GM18951 (cell line): ENCODE data around the gene COL6A1.

Experiments
- POLR2A ChIP-seq: IDR thresholded peaks from 4 replicates; pipeline ENCODE4 v1.6.1; 2011; ENCODE audit warnings: mild to moderate bottlenecking; ENCODE audit not compliant: insufficient read length, insufficient read depth; ENCODE audit errors: extremely low read depth
- in situ Hi-C: fragments of 300-500 bp; cut with MboI; formaldehyde crosslinking; loops from one replicate; pipeline ENCODE4 v1.12.0; 2022; ENCODE audit warnings: low sequenced_read_pairs, mixed read lengths, inconsistent platforms; ENCODE audit not compliant: unreplicated experiment

Gene COL6A1

GRCh38 chr21:46012154-46012553 is 30.6 kb downstream of the COL6A1 start:
- TF ChIP-seq POLR2A: no peak
- in situ Hi-C loops: no loop called here

- in situ Hi-C loops: no loop called here
- no peak for TF ChIP-seq POLR2A
Measured at GRCh38 chr21:46014828-46015227, 33.3 kb downstream of the COL6A1 start.

GRCh38 chr21:46017148-46017547 is 35.6 kb downstream of the COL6A1 start:
- in situ Hi-C loops: no loop called here
- no peak for TF ChIP-seq POLR2A

DNA sequence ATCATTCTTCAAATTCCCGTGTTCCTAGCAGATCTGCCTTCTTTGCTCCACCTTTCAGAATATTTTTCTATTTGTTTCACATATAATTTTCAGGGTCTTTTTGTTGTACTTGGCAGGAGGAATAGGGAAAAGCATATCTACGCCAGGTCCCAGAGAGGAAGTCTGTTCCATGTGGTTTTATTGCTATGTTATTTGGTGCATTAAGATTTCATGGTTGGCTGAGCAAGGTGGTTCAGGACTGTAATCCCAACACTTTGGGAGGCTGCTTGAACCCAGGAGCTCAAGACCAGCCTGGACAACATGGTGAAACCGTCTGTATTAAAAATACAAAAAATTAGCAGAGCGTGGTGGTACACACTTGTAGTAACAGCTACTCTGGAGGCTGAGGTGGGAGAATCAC is 36.1 kb downstream of the COL6A1 start:
- TF ChIP-seq POLR2A: no peak
- in situ Hi-C loops: no loop called here

DNA sequence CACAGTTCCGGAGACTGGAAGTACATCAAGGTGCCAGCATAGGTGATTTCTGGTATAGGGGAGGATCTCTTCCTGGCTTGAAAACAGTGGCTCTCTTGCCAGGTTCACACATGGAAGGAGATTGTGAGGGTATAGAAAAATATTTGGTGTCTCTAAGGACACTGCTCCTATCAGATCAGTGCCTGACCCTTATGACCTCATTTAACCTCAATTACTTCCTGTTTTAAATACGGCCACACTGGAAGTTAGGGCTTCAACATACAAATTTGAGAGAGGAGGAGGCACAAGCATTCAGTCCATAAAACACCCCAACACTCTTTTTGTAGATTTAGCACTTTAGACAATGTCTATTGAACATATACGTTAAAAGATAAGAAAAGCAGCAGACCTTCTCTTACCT is 37.0 kb downstream of the COL6A1 start:
- TF ChIP-seq POLR2A: no peak
- in situ Hi-C loops: no loop called here

- in situ Hi-C loops: no loop called here
Measured at GRCh38 chr21:46020581-46020980, 39.0 kb downstream of the COL6A1 start.

DNA sequence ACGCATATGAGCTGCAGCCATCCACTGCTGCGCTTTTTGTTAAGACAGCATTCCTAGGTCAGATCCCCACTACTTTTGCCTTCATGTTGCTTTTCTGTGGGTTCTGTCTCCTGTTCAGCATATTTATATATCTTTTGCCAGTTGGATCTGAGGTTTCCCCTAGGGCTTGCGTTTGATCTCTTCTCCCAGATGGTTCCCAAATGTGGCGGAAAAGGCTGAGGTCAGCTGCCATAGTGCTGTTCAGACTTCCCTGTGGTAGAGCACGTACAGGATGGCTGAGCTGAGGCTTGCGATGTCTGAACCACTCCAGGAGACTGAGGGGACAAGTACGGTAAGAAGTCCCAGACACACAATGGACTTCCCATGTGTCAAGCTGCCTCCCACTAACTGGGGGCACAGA is 39.8 kb downstream of the COL6A1 start:
- no peak for TF ChIP-seq POLR2A
- in situ Hi-C loops: no loop called here

More at GRCh38 chr21:46020581-46020980, 39.0 kb downstream of the COL6A1 start:
- no peak for TF ChIP-seq POLR2A

GRCh38 chr21:46021978-46022544 is 40.5 kb downstream of the COL6A1 start:
- in situ Hi-C loops: no loop called here
- no peak for TF ChIP-seq POLR2A

- in situ Hi-C loops: no loop called here
- no peak for TF ChIP-seq POLR2A
Measured at GRCh38 chr21:46022551-46023525, 41.3 kb downstream of the COL6A1 start.

DNA sequence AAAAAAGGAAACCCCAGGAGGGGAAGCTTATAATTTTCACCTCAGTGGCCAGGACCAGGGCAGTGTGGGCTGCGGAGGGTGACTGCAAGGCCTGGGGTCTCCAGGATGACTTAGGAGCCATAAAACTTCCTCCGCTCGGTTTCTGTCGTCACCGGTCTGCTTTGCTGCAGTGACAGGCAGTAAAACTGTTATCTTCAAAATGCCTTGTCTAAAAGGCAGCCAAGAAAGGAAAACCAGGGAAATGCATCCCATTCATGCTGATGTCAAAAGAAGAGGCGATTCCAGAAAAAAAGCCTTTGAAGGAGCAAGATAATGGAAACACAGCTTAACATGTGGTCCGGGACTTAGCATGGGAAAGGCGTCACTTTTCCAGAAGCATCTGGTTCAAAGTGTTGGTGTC is 42.0 kb downstream of the COL6A1 start:
- TF ChIP-seq POLR2A: no peak
- in situ Hi-C loops: no loop called here

GRCh38 chr21:46024141-46024540 is 42.6 kb downstream of the COL6A1 start:
- in situ Hi-C loops: no loop called here
- no peak for TF ChIP-seq POLR2A

DNA sequence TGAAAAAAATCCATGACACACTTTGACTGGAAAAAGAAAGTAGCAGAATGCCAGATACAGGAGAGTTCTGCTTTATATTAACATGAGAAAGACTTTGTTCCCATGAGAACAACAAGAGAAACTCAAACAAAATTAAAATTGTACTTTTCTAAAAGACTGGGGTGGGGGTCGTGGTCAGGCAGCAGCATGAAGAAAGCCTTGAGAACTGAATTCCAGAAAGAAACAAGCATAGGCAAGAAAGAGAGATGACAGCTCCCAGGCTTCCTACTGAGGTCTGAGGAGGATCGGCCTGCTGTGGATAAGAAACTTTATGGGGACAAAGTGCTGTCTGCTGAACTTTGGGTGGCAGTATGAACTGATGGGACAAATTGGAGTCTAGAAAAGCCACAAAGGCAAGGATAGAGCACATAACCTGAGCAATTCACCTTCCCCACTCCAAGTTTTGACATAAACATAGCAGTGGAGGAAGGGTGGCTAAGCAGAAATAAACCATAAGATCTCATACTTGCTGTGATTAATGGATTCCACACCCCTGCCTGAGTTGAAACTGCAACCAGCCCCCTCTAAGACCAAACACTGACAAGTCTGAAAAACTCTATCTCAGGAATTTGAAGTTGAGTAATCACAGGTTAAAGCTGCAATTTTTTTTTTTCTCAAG is 43.7 kb downstream of the COL6A1 start:
- in situ Hi-C loops: no loop called here

GRCh38 chr21:46027851-46028493 is 46.4 kb downstream of the COL6A1 start:
- in situ Hi-C loops: no loop called here
- TF ChIP-seq POLR2A: no peak

More for the DNA sequence above, 43.7 kb downstream of the COL6A1 start:
- TF ChIP-seq POLR2A: no peak
